ENCODE measurements around the gene AGMO.

DNA sequence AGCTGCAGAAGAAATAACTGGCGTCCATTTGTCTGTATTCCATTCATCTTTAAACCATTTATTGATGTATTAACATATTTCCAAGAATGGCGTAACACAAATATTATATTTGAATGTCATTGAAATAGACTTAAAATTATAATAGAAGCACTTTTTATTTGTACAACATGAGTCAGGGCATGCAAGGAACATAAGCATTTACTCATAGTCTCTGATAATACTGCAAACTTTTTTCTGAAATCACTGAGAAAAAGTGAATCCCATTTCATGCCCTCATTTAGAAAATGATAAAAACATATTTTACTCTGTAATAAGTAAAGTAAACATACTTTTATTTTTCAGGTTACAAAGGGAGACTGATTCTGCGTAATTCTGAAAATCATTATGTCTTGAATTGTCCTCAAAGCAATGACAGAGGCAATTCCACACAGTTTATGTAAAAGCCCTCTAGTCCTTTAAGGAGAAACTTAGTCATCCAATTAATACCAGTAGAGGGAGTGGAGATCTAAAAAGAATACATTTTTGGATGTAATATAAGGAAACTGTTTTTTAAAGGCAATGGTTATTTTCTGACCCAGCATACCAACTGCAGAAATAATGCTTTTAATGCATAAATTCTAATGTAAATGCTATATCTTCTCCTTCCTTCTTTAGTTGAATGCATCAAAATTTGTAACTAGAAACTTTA is 58.1 kb downstream of the AGMO start:
- TF ChIP-seq, protein P1, sequence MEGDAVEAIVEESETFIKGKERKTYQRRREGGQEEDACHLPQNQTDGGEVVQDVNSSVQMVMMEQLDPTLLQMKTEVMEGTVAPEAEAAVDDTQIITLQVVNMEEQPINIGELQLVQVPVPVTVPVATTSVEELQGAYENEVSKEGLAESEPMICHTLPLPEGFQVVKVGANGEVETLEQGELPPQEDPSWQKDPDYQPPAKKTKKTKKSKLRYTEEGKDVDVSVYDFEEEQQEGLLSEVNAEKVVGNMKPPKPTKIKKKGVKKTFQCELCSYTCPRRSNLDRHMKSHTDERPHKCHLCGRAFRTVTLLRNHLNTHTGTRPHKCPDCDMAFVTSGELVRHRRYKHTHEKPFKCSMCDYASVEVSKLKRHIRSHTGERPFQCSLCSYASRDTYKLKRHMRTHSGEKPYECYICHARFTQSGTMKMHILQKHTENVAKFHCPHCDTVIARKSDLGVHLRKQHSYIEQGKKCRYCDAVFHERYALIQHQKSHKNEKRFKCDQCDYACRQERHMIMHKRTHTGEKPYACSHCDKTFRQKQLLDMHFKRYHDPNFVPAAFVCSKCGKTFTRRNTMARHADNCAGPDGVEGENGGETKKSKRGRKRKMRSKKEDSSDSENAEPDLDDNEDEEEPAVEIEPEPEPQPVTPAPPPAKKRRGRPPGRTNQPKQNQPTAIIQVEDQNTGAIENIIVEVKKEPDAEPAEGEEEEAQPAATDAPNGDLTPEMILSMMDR (IDR thresholded peaks at IDR 0.05; ENCODE audit: poor library complexity) = peak; percentile 15
- TF ChIP-seq EZH2phosphoT487 (IDR thresholded peaks at IDR 0.05; ENCODE audit: low read depth, severe bottlenecking, unreplicated experiment) = no peak

Measured in hepatocyte (in vitro differentiated cells).